Hepatocyte (in vitro differentiated cells): Measurements from ENCODE around the gene PRRT1B.

Experiments used
- CTCF ChIP-seq: fragments of 200-600 bp; sonication (generic); IDR thresholded peaks from 2 replicates; pipeline ENCODE4 v1.5.1; 2016; ENCODE audit warnings: antibody characterized with exemption, mild to moderate bottlenecking; ENCODE audit not compliant: poor library complexity
- EZH2 ChIP-seq: fragments of 200-600 bp; sonication (generic); IDR thresholded peaks from 2 replicates; pipeline ENCODE4 v1.6.1; 2016; ENCODE audit warnings: antibody characterized with exemption, mild to moderate bottlenecking, borderline replicate concordance
- EZH2phosphoT487 ChIP-seq: fragments of 200-600 bp; sonication (generic); IDR thresholded peaks from one replicate; pipeline ENCODE4 v1.6.1; 2018; ENCODE audit warnings: antibody characterized with exemption, mild to moderate bottlenecking, low read depth, moderate library complexity; ENCODE audit not compliant: unreplicated experiment, severe bottlenecking

GRCh38 chr9:131590449-131590848 lies 45.1 kb downstream of the PRRT1B start:
- no peak for TF ChIP-seq EZH2
- no peak for TF ChIP-seq CTCF
- TF ChIP-seq EZH2phosphoT487, result no peak
